SU-DHL-6 (cell line): ENCODE data around the gene FGF19.

Experiments used
- H2AFZ ChIP-seq: fragments of 200-600 bp; sonication (generic); 2 replicates; pipeline ENCODE4 v1.6.1; 2014; ENCODE audit warnings: low read depth, mild to moderate bottlenecking, moderate library complexity, mixed read lengths, antibody characterized with exemption, low read length; ENCODE audit not compliant: severe bottlenecking
- H3F3A ChIP-seq: fragments of 200-600 bp; shearing (Covaris generic); 2 replicates; pipeline ENCODE4 v1.6.0; 2016; ENCODE audit warnings: antibody characterized with exemption, mild to moderate bottlenecking; ENCODE audit not compliant: insufficient read depth
- H3K27ac ChIP-seq: fragments of 200-600 bp; sonication (generic); 2 replicates; pipeline ENCODE4 v1.5.1; 2016; ENCODE audit warnings: low read depth, mild to moderate bottlenecking, low read length, moderate library complexity, mixed read lengths
- H3K27me3 ChIP-seq: fragments of 200-600 bp; sonication (generic), shearing (Covaris generic); 2 replicates; pipeline ENCODE4 v1.6.0; 2014; ENCODE audit warnings: mild to moderate bottlenecking, low read length
- H3K36me3 ChIP-seq: fragments of 200-600 bp; sonication (generic); 2 replicates; pipeline ENCODE4 v1.6.1; 2014; ENCODE audit warnings: mild to moderate bottlenecking, low read length, mixed read lengths
- H3K4me2 ChIP-seq: fragments of 300-600, 200-600 bp; shearing (Covaris generic), sonication (generic); 2 replicates; pipeline ENCODE4 v1.6.0; 2014; ENCODE audit warnings: low read length, low read depth, mild to moderate bottlenecking; ENCODE audit not compliant: poor library complexity, severe bottlenecking
- H3K4me3 ChIP-seq: fragments of 200-600 bp; sonication (generic); 2 replicates; pipeline ENCODE4 v1.5.1; 2014; ENCODE audit warnings: antibody characterized with exemption, low read length, mild to moderate bottlenecking, mixed read lengths; ENCODE audit not compliant: insufficient read depth, poor library complexity, severe bottlenecking
- H3K79me2 ChIP-seq: fragments of 200-600 bp; sonication (generic); 2 replicates; pipeline ENCODE4 v1.6.1; 2014; ENCODE audit warnings: mild to moderate bottlenecking, low read length, moderate library complexity; ENCODE audit not compliant: insufficient read depth
- H3K9ac ChIP-seq: fragments of 200-600 bp; sonication (generic); 2 replicates; pipeline ENCODE4 v1.7.0; 2014; ENCODE audit warnings: mild to moderate bottlenecking, low read length
- H3K9me2 ChIP-seq: fragments of 200-600 bp; sonication (generic); replicated peaks from 2 replicates; pipeline ENCODE4 v1.6.1; 2014; ENCODE audit warnings: low read length; ENCODE audit not compliant: insufficient read depth
- H3K9me3 ChIP-seq: fragments of 200-600 bp; sonication (generic); 2 replicates; pipeline ENCODE4 v1.6.1; 2014; ENCODE audit warnings: low read length, mixed read lengths; ENCODE audit not compliant: insufficient read depth
- H4K20me1 ChIP-seq: fragments of 200-600 bp; sonication (generic); 2 replicates; pipeline ENCODE4 v1.6.1; 2014; ENCODE audit warnings: low read depth, mild to moderate bottlenecking, antibody characterized with exemption, low read length, moderate library complexity, mixed read lengths
- CTCF ChIP-seq: fragments of 200-600 bp; sonication (generic); IDR thresholded peaks from one replicate; pipeline ENCODE4 v1.5.1; 2017; ENCODE audit warnings: antibody characterized with exemption, mild to moderate bottlenecking, low read length, moderate library complexity; ENCODE audit not compliant: insufficient read depth, poor library complexity, severe bottlenecking
- EZH2phosphoT487 ChIP-seq: fragments of 200-600 bp; sonication (generic), shearing (Covaris generic); conservative IDR thresholded peaks from 2 replicates; pipeline ENCODE4 v1.6.1; 2018; ENCODE audit warnings: mild to moderate bottlenecking, antibody characterized with exemption, low read length, moderate library complexity, mixed read lengths

FGF19 gene

GRCh38 chr11:69650832-69651344 lies 52.9 kb downstream of the FGF19 start:
- Histone ChIP-seq H3K4me3 (no peak overlapping the region), H3K27me3 (no peaks in the 10 kb centered on the region), H3K36me3 (no peaks in the 10 kb centered on the region), H3K4me2 (no peak overlapping the region), H3K9me3 (no peaks in the 10 kb centered on the region), H3F3A (no peaks in the 10 kb centered on the region), H4K20me1 (no peaks in the 10 kb centered on the region), H3K9ac (no peak overlapping the region), H2AFZ (no peak overlapping the region), H3K79me2 (no peaks in the 10 kb centered on the region), H3K27ac (no peak overlapping the region), H3K9me2 (no peaks in the 10 kb centered on the region)
- TF ChIP-seq CTCF (no peak), EZH2phosphoT487 (no peak)

GRCh38 chr11:69650081-69650831 lies 53.6 kb downstream of the FGF19 start:
- no peak overlapping the region for H3K9ac ChIP-seq
- H3K36me3 ChIP-seq = no peaks in the 10 kb centered on the region
- H3K27ac ChIP-seq = no peak overlapping the region
- H3K4me2 ChIP-seq = no peak overlapping the region
- H3K4me3 ChIP-seq = no peak overlapping the region
- TF ChIP-seq CTCF = no peak
- TF ChIP-seq EZH2phosphoT487 = no peak
- H3K9me3 ChIP-seq = no peaks in the 10 kb centered on the region
- no peaks in the 10 kb centered on the region for H3K9me2 ChIP-seq
- no peaks in the 10 kb centered on the region for H3F3A ChIP-seq
- no peaks in the 10 kb centered on the region for H4K20me1 ChIP-seq
- H3K79me2 ChIP-seq = no peaks in the 10 kb centered on the region
- no peak overlapping the region for H2AFZ ChIP-seq
- no peaks in the 10 kb centered on the region for H3K27me3 ChIP-seq

GRCh38 chr11:69649576-69649900 lies 54.3 kb downstream of the FGF19 start:
- TF ChIP-seq CTCF = no peak
- no peak for TF ChIP-seq EZH2phosphoT487
- no peak overlapping the region for H3K4me3 ChIP-seq
- H3K9ac ChIP-seq = no peak overlapping the region
- H3F3A ChIP-seq = no peaks in the 10 kb centered on the region
- no peak overlapping the region for H3K27ac ChIP-seq
- H3K4me2 ChIP-seq = no peak overlapping the region
- H3K36me3 ChIP-seq = no peaks in the 10 kb centered on the region
- H3K9me3 ChIP-seq = no peaks in the 10 kb centered on the region
- no peaks in the 10 kb centered on the region for H4K20me1 ChIP-seq
- H2AFZ ChIP-seq = no peak overlapping the region
- no peaks in the 10 kb centered on the region for H3K79me2 ChIP-seq
- H3K9me2 ChIP-seq = no peaks in the 10 kb centered on the region
- no peaks in the 10 kb centered on the region for H3K27me3 ChIP-seq
